HCT116 (cell line): Measurements from ENCODE around the gene PCARE.

Source experiments
- CTCF ChIP-seq, 3 experiments: fragments of 200-600 bp in 1 of 3; sonication (generic) in 1 of 3; IDR thresholded peaks in 2 of 3; conservative IDR thresholded peaks in 1 of 3; 2 replicates each; pipeline ENCODE4 v1.5.1; 2012 to 2017; ENCODE audit warnings: low read depth in 2 of 3, low read length in 2 of 3, antibody characterized with exemption in 1 of 3, borderline replicate concordance in 1 of 3, control low read depth in 1 of 3, mild to moderate bottlenecking in 1 of 3, mixed read lengths in 1 of 3, mixed run types in 1 of 3, moderate library complexity in 1 of 3; ENCODE audit not compliant: insufficient read depth in 1 of 3
- EZH2 ChIP-seq: fragments of 200-600 bp; sonication (generic); IDR thresholded peaks from 2 replicates; pipeline ENCODE4 v1.6.1; 2017; ENCODE audit warnings: antibody characterized with exemption, mixed run types
- JUND ChIP-seq: IDR thresholded peaks from 2 replicates; pipeline ENCODE4 v1.6.1; 2012
- POLR2AphosphoS5 ChIP-seq: IDR thresholded peaks from 2 replicates; pipeline ENCODE4 v1.6.1; 2011; ENCODE audit warnings: mild to moderate bottlenecking, low read depth, low read length, moderate library complexity
- ZNF274 ChIP-seq: fragments of 200-500 bp; sonication (Bioruptor generic); IDR thresholded peaks from 2 replicates; pipeline ENCODE4 v1.6.1; 2014; ENCODE audit warnings: mild to moderate bottlenecking, low read depth, low read length, inconsistent platforms

GRCh38 chr2:29084554-29084953 lies 10.2 kb upstream of the PCARE start:
- no peak for TF ChIP-seq CTCF (IDR thresholded peaks at IDR 0.05 in 2 of 3, conservative IDR thresholded peaks at IDR 0.05 in 1 of 3; ENCODE audit: borderline replicate concordance in 1 of 3, insufficient read depth in 1 of 3, low read depth in 2 of 3, low read length in 2 of 3)
- no peak for TF ChIP-seq EZH2
- no peak for TF ChIP-seq ZNF274
- no peak for TF ChIP-seq JUND
- TF ChIP-seq POLR2AphosphoS5, result no peak
